Epithelial cell of esophagus (primary cell): ENCODE data around the gene AURKB.
A peak's percentile ranks its signal among the peaks of the same experiment; 100 is the strongest.
"Not testable (repeated sequence)": the region's sequence is repeated elsewhere in the genome, so short reads cannot be mapped to it uniquely, and the experiment has no call there.

Source experiments
- DNase-seq: peaks from one replicate; pipeline ENCODE4 v3.0.0; 2010; ENCODE audit warnings: low read depth
- H3K4me3 ChIP-seq: 2 replicates; pipeline ENCODE4 v1.5.1; 2011; ENCODE audit warnings: mild to moderate bottlenecking, low read length, control low read depth
- CTCF ChIP-seq: IDR thresholded peaks from 2 replicates; pipeline ENCODE4 v1.5.1; 2011; ENCODE audit warnings: low read depth, mild to moderate bottlenecking, low read length, control low read depth, inconsistent platforms; ENCODE audit not compliant: insufficient read depth; ENCODE audit errors: missing control alignments

AURKB gene

DNA sequence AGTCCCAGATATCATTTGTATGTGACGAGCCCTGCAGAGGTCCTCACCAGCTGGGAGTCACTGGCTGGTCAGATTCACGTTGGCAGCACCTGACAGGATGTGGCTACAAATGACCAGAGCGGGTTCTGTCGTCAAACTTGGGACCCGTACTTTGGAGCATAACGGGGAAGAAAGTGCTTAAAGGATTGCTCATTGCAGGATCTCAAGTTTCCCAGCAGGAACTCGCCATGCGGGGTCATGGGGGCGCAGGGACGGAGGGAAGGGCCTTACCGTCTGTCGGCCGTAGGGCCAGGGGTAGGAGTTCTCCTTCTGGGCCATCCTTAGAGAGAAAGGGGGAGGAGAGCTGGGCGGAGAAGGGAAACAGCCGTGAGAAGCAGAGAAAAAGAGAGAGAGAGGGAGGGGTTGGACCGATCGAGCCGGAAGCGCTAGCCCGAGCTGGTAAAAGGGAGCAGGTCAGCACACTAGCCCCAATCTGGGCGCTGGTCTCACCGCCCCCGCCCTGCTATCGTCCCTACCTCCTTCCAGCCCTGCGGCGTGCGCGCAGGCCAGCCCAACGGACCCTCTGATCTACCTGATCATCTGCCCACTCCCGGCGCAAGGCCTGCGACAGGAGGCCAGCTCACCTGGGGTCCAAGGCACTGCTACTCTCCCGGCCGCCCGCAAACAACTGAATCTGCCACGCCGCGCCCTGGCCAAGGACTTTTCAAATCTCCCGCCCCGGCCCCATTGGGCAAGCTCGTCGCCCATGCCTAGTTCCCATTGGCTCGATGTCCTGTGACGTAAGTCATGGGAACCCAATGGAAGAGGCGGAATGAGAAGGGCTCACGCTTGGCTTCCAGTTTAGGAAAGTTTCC, at the start of gene AURKB:
TSS of gene AURKB (minus strand) at position 669 of the 854 bp plus-strand sequence. CDS start at position 318, 351 bp downstream.
- peak within 1 kb of the TSS; percentile 74 for H3K4me3 ChIP-seq
- DNase-seq, result peak; percentile 97
- no peak for TF ChIP-seq CTCF

- no peak for TF ChIP-seq CTCF
- H3K4me3 ChIP-seq, result no peak overlapping the region
- DNase-seq, result no peak
Observed at GRCh38 chr17:8257801-8258200, 47.4 kb upstream of the AURKB start.

- no peak for DNase-seq
- no peak for TF ChIP-seq CTCF
- H3K4me3 ChIP-seq, result no peak overlapping the region
Observed at GRCh38 chr17:8256691-8257090, 46.3 kb upstream of the AURKB start.

GRCh38 chr17:8256291-8256690, 45.9 kb upstream of the AURKB start:
- no peak for TF ChIP-seq CTCF
- no peak overlapping the region for H3K4me3 ChIP-seq
- DNase-seq, result no peak

GRCh38 chr17:8255499-8255898, 45.1 kb upstream of the AURKB start:
- no peak for TF ChIP-seq CTCF

DNA sequence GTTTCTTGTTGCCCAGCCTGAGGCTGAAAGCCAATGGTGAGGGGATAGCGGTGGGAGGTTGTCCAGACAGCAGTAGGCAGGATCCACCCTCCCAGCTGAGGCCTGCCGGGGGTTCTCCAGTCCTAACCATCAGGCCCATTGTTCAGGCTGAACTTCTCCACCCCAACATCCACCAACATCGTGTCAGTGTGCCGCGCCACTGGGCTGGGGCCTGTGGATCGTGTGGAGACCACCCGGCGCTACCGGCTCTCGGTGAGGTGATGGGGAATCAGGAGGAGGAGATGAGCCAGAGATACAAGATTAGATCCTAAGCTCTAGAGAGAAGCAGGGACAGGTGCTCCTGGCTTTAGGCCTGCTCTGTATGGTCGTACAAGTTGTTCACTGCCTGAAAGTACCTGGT, 44.5 kb upstream of the AURKB start:
- TF ChIP-seq CTCF, result no peak

More at GRCh38 chr17:8255499-8255898, 45.1 kb upstream of the AURKB start:
- DNase-seq, result no peak
- no peak overlapping the region for H3K4me3 ChIP-seq

GRCh38 chr17:8253801-8254200, 43.4 kb upstream of the AURKB start:
- no peak overlapping the region for H3K4me3 ChIP-seq
- peak; percentile 33 for DNase-seq
- TF ChIP-seq CTCF, result peak; percentile 35

More for the DNA sequence above, 44.5 kb upstream of the AURKB start:
- no peak for DNase-seq
- H3K4me3 ChIP-seq, result no peak overlapping the region

GRCh38 chr17:8251411-8251810, 41.0 kb upstream of the AURKB start:
- H3K4me3 ChIP-seq, result not testable (repeated sequence)
- DNase-seq, result peak; percentile 33
